ENCODE measurements around the gene CRAMP1. TPM values are rescaled to one million over a fixed set of nuclear protein-coding genes. Genes with fewer than 3 reads are reported as not detected.

Gene CRAMP1
- total and polyA plus RNA-seq, 2 donors (not counting 3 experiments of a cell fraction or from before 2014, with no cell fraction given), result 21.5 to 30.8 TPM

GRCh38 chr16:1706386-1707192 lies 94.4 kb downstream of the CRAMP1 start:
- CTCF ChIA-PET, result interaction anchor here (0.7 to 4.2 kb wide), 23 partner anchors 9 to 286 kb away, joined by 3 to 52 read pairs (median 4); partner anchors contain the start of genes CRAMP1, EME2, IFT140 and JPT2
- Histone ChIP-seq H3K9ac (replicated peaks; ENCODE audit: extremely low read depth, insufficient read depth, low read length) (peak overlapping the region; percentile 79), H3K27me3 (ENCODE audit: control insufficient read depth in 2 of 2, insufficient read depth in 2 of 2, low read length in 2 of 2) (no peaks in the 10 kb centered on the region), H3K4me3 (replicated peaks in 1 of 3; ENCODE audit: insufficient read depth in 1 of 3, low read depth in 1 of 3, low read length in 3 of 3) (peak overlapping the region; percentile 39 to 82 (median 60)), H3K79me2 (ENCODE audit: control insufficient read depth, insufficient read depth, low read length) (peaks cover 48% of the 10 kb centered on the region), H3K9me3 (replicated peaks; ENCODE audit: control insufficient read depth, insufficient read depth, low read length) (no peaks in the 10 kb centered on the region), H3K4me1 (ENCODE audit: control insufficient read depth, extremely low read depth, insufficient read depth, low read length) (peaks cover 12% of the 10 kb centered on the region), H3K4me2 (ENCODE audit: insufficient read depth, low read length) (peak overlapping the region; percentile 80), H2AFZ (ENCODE audit: low read depth, low read length) (peak overlapping the region; percentile 58), H4K20me1 (replicated peaks; ENCODE audit: control insufficient read depth, extremely low read depth, insufficient read depth, low read length) (no peaks in the 10 kb centered on the region), H3K36me3 (ENCODE audit: control insufficient read depth in 2 of 2, extremely low read depth in 1 of 2, insufficient read depth in 2 of 2, low read length in 2 of 2) (peaks cover 3 to 6% of the 10 kb centered on the region in 2 experiments), H3K9me1 (replicated peaks; ENCODE audit: control insufficient read depth, extremely low read depth, insufficient read depth, low read length) (no peaks in the 10 kb centered on the region), H3K27ac (ENCODE audit: insufficient read depth, low read depth, low read length) (no peak overlapping the region)
- no TSS peak for BruUV-seq (replicated peaks)
- no peak for TF ChIP-seq MAX (IDR thresholded peaks at IDR 0.05; ENCODE audit: insufficient read depth, insufficient read length)
- no peak for TF ChIP-seq POLR2AphosphoS5 (IDR thresholded peaks at IDR 0.05; ENCODE audit: insufficient read depth, low read depth, low read length)
- TF ChIP-seq MYC (IDR thresholded peaks at IDR 0.05; ENCODE audit: low read depth, low read length), result no peak
- TF ChIP-seq FOS (IDR thresholded peaks at IDR 0.05; ENCODE audit: borderline replicate concordance, insufficient read depth, low read length), result no peak
- no peak for TF ChIP-seq POLR2A (IDR thresholded peaks at IDR 0.05; ENCODE audit: low read depth, low read length)
- no peak for TF ChIP-seq EZH2 (IDR thresholded peaks at IDR 0.05; ENCODE audit: borderline replicate concordance, low read depth, low read length, severe bottlenecking)
- TF ChIP-seq JUN (IDR thresholded peaks at IDR 0.05; ENCODE audit: borderline replicate concordance, insufficient read depth, insufficient read length, low read depth), result no peak
- TF ChIP-seq GATA2 (IDR thresholded peaks at IDR 0.05; ENCODE audit: insufficient read depth, insufficient read length, low read depth, low read length), result no peak
- no peak for TF ChIP-seq CTCF (IDR thresholded peaks at IDR 0.05; ENCODE audit: extremely low read depth in 1 of 2, insufficient read depth in 1 of 2, low read depth in 1 of 2, low read length in 2 of 2)
- dilution Hi-C loops (cut with MboI; ENCODE audit: extremely low pct_ligation_motif_present, low sequenced_read_pairs) (no loop called here), intact Hi-C loops (cut with micrococcal nuclease) (loop anchor here (1.0 to 10.0 kb wide), 4 partner anchors 94 to 329 kb away; partner anchors contain the start of genes CRAMP1, IFT140, TELO2 and UQCC4)
- no peak for DNase-seq (ENCODE audit: low read depth, low spot score)
- FAIRE-seq, result no peak
- POLR2A ChIA-PET, result interaction anchor here (1.8 kb wide), 1 partner anchor 29 kb away, joined by 14 read pairs; the partner anchor contains the start of gene JPT2
